ENCODE measurements around the gene REPS1.
"Not testable (repeated sequence)": the region's sequence is repeated elsewhere in the genome, so short reads cannot be mapped to it uniquely, and the experiment has no call there.

The REPS1 gene, protein sequence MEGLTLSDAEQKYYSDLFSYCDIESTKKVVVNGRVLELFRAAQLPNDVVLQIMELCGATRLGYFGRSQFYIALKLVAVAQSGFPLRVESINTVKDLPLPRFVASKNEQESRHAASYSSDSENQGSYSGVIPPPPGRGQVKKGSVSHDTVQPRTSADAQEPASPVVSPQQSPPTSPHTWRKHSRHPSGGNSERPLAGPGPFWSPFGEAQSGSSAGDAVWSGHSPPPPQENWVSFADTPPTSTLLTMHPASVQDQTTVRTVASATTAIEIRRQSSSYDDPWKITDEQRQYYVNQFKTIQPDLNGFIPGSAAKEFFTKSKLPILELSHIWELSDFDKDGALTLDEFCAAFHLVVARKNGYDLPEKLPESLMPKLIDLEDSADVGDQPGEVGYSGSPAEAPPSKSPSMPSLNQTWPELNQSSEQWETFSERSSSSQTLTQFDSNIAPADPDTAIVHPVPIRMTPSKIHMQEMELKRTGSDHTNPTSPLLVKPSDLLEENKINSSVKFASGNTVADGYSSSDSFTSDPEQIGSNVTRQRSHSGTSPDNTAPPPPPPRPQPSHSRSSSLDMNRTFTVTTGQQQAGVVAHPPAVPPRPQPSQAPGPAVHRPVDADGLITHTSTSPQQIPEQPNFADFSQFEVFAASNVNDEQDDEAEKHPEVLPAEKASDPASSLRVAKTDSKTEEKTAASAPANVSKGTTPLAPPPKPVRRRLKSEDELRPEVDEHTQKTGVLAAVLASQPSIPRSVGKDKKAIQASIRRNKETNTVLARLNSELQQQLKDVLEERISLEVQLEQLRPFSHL

DNA sequence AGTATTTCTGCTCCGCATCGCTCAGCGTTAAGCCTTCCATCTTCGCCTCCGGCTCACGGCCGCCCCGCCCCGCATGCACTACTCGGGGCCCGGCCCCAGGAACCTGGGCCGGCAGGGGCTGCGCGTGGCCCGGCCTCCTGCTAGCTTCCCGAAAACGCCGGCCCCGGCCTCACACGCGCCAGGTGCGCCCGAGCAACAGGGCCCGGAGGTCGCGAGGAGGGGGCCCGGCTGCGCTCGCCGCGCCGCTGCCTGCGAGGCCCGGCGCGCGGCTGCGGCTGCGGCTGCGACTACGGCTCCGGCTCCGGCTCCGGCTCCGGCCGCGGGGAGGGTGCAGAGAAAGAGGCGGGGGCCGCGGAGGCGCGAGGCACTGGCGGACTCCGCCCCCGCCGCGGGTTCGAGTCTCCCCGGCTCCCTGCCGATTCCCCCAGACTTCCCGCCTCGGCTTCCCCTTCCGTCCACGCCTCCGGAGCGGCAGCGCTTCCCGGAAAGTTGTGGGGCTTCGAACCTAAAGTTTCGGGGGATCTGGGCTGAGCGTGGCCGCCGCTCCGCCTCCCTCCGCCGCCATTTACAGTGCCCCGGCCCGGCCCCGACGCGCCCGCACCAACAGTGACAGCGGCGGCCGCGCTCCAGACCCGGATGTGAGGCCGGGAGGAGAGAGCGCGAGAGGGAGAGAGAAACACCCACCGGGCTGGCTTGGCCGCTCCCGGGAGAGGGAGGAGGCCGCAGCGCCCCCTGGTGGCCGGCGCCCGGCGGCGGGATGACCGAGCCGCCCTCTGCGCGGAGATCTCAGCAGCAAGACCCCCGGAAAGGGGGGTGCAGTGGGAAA is at the start of gene REPS1:
Gene REPS1, minus strand, starts transcription at position 611 of the 826 bp plus-strand sequence. Its CDS starts 571 bp downstream, at position 40.
- DNase-seq = peak; percentile 94

DNA sequence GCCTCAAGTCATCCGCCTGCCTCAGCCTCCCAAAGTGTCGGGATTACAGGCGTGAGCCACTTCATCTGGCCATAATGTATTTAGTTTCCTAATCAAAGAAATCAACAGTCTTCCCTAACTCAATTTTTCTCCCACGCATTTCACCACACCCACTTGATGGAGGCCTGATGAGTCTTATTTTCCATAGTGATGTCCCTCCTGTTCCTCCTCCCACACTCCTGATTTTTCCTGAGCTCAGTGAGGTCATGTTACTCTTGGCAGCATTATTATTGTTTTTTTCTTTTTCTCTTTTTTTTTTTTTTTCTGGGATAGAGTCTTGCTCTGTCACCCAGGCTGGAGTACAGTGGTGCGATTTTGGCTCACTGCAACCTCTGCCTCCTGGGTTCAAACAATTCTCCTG is 49.4 kb upstream of the REPS1 start:
- no peak for DNase-seq

GRCh38 chr6:139030228-139030963 is 42.3 kb upstream of the REPS1 start:
- DNase-seq = peak; percentile 23

GRCh38 chr6:139029470-139030227 is 41.6 kb upstream of the REPS1 start:
- DNase-seq = peak; percentile 53

DNA sequence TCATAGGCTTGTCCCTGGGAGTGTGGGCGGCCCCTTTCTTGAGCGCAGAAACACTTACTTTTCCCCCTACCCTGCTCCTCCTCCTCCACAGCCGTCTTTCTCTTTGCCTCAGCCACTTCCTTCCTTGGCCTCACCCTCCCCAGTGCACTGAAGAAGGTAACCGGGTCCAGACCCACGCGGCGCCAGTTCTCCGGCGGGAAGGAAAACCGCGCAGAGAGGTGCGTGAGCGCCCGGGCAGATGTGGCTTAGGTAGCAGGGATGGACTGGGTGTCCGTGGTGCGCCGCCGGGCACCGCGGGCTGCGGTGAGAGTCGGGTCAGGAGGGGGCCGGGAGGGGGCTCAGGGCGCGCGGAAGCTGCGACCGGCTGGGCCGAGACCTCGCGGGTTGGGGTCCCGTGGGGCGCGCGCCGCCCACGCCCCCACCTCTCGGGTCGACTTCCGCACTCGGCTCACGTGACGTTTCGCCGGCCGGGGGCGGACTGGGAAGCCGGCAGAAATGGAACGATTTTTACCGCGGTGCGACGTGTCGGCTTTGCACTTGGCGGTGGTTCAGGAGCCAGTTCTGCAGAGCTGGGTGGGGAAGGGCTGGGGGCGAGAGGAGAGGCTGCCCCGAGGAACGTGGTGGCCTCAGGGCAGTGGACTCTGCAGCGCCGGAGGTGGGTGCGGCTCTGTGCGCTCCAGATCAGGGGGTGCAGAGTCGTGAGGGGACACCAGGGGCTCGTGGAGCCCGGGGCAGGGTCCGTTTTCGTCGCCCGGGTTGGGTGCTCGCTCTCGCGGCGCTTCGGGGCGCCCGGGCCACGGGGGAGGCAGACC is 40.8 kb upstream of the REPS1 start, which contains the start of gene ABRACL:
Gene ABRACL, plus strand, starts transcription at position 88 of the 812 bp plus-strand sequence. CDS start 5,416 bp downstream, outside the sequence.
- peak; percentile 92 for DNase-seq

- DNase-seq = no peak
Measured at GRCh38 chr6:139028215-139028657, 40.2 kb upstream of the REPS1 start.

DNA sequence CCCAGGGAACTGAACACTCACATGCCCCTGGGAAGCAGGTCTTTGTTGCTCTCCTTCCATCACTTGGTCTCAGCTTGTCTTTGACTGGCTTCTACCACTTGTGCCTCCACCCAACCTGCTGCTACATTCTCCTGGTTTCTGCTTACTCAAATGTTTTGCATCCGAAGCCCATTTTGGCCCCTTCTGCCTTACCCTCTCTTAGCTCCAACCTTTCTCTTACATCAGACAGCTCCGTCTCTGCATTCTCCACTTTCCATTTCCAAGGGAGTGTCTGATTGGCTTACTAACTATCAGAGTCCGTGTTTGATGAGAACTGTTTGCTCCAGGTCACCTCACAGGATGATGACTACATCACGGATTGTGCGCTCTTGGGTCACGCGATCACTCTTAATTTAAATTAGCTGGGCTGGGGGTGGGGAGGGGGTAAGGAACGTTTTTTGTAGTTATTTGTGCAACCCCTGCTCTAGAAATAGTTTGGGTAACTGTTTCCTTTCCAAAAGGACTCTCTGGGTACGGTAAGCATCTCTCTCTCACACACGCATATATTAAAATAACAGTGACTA is 39.6 kb upstream of the REPS1 start:
- DNase-seq = peak; percentile 70

- DNase-seq = not testable (repeated sequence)
Measured at GRCh38 chr6:139025416-139025815, 37.4 kb upstream of the REPS1 start.

DNA sequence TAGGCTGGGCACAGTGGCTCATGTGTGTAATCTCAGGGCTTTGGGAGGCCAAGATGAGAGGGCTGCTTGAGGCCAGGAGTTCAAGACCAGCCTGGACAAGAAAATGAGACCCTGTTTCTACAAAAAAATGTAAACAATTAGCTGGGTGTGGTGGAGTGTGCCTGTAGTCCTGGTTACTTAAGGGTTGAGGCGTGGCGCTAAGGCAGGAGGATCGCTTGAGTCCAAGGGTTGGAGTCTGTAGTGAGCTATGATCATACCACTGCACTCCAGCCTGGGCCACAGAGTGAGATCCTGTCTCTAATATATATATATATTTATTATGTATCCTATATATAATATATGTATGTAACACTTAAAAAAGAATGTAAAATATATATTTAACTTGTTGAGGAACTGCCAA is 32.6 kb upstream of the REPS1 start:
- DNase-seq = no peak

DNA sequence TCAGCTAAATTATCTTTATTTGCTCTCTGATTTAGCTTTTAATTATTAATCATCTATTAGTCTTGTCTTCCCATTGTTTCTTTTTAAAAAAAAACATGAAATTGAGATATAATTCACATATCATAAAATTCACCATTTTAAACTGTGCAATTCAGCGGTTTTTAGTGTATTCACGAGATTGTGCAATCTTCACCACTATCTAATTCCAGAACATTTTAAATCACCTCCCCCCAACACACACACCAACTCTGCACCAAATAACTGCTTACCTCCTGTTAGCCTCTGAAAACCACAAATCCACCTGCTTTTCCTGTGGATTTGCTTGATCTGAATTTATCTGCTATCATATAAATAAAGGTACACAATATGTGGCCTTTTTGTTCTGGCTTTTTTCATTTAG is 31.7 kb upstream of the REPS1 start:
- DNase-seq = no peak

DNA sequence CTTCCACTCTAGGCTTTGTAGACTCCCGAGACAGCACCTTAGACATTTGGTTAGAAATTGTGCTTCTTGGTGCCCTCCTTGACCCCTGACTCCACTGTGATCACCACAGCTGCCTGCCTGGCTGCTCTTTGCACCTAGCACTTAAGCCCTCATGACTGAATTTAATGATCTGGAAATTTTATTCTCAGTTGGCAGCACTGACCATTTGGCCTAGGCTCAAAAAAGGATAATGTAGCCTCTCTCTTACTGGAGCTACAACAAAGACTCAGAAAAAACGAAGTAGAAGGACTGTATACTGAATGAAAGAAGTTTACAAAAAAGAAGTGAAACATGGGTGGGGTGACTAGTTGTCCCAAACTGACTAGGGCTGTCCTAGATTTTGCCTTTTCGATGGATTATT is 29.2 kb upstream of the REPS1 start:
- DNase-seq = no peak

DNA sequence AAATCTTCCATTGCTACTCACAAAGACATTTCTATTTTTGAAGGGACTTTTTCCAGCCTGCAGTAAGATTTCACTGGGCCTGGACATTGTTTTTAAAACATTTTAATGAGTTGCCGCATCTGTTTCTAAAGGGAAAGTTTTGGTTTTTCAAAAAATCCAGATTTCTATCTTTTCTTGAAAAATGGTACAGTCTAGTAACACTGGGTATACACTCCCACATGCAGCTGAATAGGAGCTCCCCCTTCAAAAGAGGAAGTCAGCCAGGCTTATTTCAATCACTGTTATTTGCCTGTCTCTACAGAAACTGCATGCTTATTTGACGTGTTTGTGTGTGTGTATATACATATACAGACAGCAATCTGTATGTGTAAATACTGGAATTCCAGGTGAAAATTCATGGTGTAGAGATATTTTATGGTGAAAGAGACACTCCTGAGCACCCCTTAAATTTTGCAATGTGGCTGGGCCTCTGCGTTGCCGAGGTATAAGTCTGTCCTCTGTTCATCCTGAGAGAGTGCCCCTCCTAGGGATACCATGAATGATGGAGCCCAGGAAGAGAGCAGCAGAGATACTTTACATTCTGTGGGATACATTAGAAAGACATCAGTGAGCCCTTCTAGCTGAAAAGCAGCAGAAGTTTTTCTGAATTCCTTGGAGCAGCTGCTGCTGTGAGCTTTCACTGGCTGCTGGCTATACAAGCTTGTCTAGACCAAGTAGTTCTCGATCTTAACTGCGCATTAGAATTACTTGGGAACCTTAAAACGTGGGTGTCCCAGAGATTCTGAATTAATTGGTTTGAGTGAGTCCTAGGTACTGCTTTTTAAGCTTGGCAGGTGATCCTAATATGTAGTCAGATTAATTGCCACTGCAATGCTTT is 28.5 kb upstream of the REPS1 start:
- DNase-seq = no peak

GRCh38 chr6:139014945-139015344 is 26.9 kb upstream of the REPS1 start:
- DNase-seq = no peak

DNA sequence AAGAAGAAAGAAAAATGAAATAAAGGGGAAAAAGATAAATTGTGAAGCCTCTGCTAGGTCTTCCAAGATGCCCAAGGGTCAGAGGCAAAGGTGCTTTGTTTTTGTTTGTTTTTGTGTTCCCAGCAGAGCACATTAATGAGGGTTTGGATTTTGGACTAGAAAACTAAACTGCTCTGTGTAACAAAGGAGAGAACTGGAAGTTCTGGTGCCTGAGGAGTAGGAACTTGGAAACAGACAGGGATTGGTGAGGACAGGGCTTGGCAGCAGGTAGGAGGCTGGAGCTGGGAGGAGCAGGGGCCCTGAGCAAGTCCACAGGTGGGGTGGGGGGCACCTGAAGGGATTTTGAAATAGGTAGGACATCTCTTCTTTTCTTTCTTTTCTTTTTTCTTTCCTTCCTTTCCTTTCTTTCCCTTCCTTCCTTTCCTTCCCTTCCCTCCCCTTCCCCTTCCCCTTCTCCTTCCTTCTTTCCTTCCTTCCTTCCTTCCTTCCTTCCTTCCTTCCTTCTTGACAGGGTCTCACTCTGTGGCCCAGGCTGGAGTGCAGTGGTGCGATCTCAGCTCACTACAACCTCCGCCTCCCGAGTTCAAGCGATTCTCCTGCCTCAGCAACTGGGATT is 25.2 kb upstream of the REPS1 start:
- no peak for DNase-seq

DNA sequence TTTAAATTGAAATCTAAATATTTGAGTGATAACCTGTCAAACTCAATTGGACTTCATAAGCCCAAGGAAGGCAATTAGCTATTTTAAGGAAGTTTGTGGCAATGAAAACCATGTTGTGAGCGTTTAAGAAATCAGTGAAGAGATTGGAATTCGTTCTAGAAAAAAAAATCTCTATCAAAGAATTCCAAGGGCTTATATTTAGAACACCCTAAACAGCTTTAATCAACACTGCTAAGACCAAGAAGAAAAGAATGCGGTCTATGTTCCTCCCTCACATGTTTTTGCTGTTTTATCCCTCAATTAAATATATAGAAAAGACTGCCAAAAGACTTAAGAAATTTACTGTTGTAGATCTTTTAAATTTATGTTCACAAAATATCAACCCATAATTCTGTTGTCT is 23.9 kb upstream of the REPS1 start:
- DNase-seq = no peak

GRCh38 chr6:139010674-139011073 is 22.6 kb upstream of the REPS1 start:
- DNase-seq = no peak

GRCh38 chr6:139008117-139008516 is 20.1 kb upstream of the REPS1 start:
- no peak for DNase-seq

DNA sequence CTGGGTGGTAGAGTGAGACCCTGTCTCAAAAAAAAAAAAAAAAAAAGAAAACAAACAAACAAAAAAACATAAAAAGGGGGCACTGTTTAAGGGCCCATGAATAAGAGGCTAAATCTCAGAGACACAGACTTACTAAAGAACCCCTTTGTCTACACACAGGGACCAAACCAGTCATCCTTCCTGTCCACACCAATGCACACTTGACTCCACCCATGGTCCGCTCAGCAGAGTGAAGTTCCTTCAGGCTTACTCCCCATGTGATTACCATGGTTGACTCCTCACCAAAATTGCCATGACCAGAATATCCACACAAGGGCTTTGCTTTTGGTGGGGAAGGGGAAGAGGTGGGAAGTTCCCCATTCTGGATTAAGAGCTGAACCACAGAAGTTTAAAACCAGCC is 19.4 kb upstream of the REPS1 start:
- DNase-seq = no peak

- DNase-seq = no peak
Measured at GRCh38 chr6:139006477-139006876, 18.4 kb upstream of the REPS1 start.
